ENCODE results near the gene SENP8. TPM values are rescaled to one million over a fixed set of nuclear protein-coding genes. Genes with fewer than 3 reads are reported as not detected.
A peak's percentile ranks its signal among the peaks of the same experiment; 100 is the strongest.

SENP8 gene
- polyA plus RNA-seq, 4 donors: 6.4 to 7.6 (median 6.9) TPM

DNA sequence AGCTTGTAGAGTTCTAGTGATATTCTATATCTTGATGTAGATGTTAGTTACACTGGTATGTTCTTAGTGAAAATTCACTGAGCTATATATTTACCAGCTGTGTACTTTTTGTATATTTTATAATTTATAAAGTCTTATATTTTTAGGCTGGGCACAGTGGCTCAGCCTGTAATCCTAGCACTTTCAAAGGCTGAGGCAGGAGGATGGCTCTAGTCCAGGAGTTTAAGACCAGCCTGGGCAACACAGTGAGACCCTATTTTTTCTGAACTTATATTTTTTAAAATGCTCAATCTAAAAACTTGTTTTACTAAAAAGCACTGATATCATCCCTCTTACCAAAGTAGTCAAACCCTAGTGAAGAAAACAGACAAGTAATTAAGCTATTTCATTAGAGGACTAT, 5.4 kb upstream of the SENP8 start:
- no peak for DNase-seq (ENCODE audit: low read depth in 4 of 4, low spot score in 2 of 4)

- no peak for DNase-seq (ENCODE audit: low read depth in 4 of 4, low spot score in 2 of 4)
Measured at GRCh38 chr15:72113347-72114031, 4.7 kb upstream of the SENP8 start.

GRCh38 chr15:72116731-72117485, 1.3 kb upstream of the SENP8 start:
- DNase-seq (ENCODE audit: low read depth in 4 of 4, low spot score in 2 of 4): peak in 2 of 4 donors; percentile 36 to 49

GRCh38 chr15:72117486-72118016, 652 bp upstream of the SENP8 start:
- peak; percentile 58 to 76 (median 61) for DNase-seq (ENCODE audit: low read depth in 4 of 4, low spot score in 2 of 4)

- no peak for DNase-seq (ENCODE audit: low read depth in 4 of 4, low spot score in 2 of 4)
Measured at GRCh38 chr15:72124218-72124617, 6.0 kb downstream of the SENP8 start.

GRCh38 chr15:72127724-72128322, 9.6 kb downstream of the SENP8 start:
- DNase-seq (ENCODE audit: low read depth in 4 of 4, low spot score in 2 of 4): no peak

DNA sequence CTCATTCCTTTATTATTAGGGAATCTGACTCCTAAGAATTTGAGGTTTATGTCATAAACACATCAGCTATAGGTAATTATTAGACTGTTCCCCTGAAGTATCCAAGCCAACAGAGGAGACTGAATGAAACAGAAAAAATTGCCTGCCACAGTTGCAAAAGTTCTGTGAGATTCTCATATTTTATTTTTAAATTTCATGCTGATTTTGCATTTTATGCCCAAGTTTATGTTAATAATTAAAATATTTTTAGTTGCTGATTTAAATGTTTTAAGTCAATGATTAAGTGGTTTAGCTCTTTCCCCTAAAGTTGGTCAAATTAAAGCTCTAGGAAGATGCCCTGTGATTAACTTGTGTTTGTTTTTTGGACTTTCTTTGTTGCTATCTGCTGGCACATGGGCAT, 10.2 kb downstream of the SENP8 start:
- DNase-seq (ENCODE audit: low read depth in 4 of 4, low spot score in 2 of 4): no peak

DNA sequence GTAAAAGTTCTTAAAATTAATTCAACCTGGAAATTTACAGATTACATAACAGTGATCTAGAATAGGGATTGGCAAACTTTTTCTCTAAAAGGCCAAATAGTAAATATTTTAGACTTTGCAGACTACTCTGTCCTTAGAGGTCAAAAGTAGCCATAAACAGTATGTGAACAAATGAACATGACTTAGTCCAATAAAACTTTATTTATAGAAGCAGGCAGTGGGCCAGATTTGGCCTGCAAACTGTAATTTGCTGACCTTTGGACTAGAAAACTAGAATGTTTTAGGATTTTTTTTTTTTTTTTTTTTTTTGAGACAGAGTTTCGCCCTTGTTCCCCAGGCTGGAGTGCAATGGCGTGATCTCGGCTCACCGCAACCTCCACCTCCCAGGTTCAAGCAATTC, 12.1 kb downstream of the SENP8 start:
- DNase-seq (ENCODE audit: low read depth in 4 of 4, low spot score in 2 of 4): no peak

- DNase-seq (ENCODE audit: low read depth in 4 of 4, low spot score in 2 of 4): no peak
Measured at GRCh38 chr15:72131922-72132321, 13.7 kb downstream of the SENP8 start.

GRCh38 chr15:72133211-72133610, 15.0 kb downstream of the SENP8 start:
- no peak for DNase-seq (ENCODE audit: low read depth in 4 of 4, low spot score in 2 of 4)

DNA sequence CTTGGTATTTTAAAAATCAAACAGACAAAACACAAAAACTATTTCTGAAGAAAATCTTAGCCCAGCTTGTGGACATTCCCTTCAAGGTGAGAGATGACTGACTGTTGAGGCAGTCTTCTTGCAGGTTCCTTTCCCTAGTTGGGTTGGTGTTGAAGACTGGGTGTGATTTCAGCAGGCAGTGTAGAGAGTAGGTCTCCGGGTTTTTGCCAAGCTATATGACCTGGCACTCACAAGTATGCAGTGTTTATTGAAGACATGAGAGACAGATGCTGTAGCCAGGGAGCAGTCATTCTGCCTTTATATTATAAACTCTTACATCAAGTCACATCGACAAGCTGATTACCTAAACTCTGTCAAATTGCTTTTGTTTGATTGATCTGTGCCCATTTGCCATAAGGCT, 17.5 kb downstream of the SENP8 start:
- DNase-seq (ENCODE audit: low read depth in 4 of 4, low spot score in 2 of 4): no peak

GRCh38 chr15:72136170-72137051, 18.2 kb downstream of the SENP8 start:
- DNase-seq (ENCODE audit: low read depth in 4 of 4, low spot score in 2 of 4): no peak

DNA sequence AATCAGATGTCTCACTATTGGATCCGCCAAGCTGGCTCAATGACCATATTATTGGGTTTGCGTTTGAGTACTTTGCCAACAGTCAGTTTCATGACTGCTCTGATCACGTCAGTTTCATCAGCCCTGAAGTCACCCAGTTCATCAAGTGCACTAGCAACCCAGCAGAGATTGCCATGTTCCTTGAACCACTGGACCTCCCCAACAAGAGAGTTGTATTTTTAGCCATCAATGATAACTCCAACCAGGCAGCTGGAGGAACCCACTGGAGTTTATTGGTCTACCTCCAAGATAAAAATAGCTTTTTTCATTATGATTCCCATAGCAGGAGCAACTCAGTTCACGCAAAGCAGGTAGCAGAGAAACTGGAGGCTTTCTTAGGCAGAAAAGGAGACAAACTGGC, 21.5 kb downstream of the SENP8 start:
- no peak for DNase-seq (ENCODE audit: low read depth in 4 of 4, low spot score in 2 of 4)

DNA sequence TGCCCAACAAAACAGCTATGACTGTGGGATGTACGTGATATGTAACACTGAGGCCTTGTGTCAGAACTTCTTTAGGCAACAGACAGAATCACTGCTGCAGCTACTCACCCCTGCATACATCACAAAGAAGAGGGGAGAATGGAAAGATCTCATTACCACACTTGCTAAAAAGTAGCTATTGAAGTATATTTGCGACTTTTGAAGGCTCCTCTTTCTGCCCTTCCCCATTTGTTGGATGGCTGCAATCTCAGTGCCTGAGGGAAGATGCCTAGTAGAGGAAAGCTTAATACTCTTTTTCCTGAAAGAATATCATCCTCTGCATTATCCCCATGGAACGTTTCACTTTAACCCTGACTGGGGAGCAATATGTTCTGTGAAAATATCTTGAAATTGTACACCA, 21.9 kb downstream of the SENP8 start:
- no peak for DNase-seq (ENCODE audit: low read depth in 4 of 4, low spot score in 2 of 4)

DNA sequence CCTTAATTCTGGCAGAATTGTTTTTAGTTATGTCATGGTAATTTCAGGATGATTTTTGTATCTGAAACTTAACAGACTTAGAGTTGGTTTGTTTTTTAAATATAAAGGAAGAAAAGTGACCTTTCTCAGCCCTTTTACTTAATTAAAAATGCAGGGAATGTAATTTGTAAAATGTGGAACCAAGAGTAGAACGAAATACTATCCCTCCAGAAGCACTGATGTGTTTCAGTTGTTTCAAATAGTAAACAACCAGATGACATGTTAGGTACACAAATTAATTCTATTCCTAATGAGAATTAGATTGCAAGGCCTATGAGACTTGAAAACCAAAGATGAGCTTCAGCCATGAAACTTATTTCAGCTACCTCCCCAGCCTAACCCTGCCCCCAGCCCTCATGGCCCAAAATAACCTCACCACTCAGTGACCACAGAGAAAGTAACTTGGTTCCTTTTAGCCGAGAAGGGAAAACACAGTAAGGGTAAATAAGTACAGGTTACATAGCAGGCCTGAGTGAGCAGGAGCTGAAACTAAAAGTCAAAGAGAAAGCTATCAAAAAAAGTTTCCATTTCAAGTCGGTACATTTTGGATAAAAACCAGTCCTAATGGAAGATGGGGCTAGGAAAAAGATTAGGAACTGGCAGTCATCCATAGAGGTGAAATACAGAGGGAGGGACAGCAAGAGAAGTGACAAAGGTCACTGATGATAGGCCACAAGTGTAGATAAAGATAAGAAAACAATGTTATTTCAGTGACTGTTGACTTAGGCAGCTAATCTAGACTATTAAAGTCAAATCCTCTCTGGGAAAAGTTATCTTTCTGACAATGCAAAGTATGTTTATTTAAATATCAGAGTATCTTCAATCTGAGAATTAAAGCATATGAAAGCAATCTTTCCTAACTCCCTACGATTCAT, 23.2 kb downstream of the SENP8 start:
- no peak for DNase-seq (ENCODE audit: low read depth in 4 of 4, low spot score in 2 of 4)

DNA sequence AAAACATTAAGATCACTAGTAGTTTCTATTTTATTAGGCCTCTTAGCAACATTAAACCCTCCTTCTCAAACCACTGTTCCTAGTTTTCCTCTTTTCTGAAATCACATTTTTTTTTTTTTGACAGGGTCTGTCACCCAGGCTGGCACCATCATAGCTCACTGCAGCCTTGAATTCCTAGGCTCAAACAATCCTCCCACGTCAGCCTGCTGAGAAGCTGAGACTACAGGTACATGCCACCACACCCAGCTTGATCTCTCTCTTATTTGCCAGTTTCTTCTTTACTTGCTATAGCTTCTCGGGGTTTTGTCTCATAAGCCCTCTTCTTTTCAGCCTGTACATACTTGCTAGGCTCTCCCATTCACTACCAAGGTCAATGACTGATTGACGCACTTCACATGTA, 28.0 kb downstream of the SENP8 start:
- no peak for DNase-seq (ENCODE audit: low read depth in 4 of 4, low spot score in 2 of 4)

DNA sequence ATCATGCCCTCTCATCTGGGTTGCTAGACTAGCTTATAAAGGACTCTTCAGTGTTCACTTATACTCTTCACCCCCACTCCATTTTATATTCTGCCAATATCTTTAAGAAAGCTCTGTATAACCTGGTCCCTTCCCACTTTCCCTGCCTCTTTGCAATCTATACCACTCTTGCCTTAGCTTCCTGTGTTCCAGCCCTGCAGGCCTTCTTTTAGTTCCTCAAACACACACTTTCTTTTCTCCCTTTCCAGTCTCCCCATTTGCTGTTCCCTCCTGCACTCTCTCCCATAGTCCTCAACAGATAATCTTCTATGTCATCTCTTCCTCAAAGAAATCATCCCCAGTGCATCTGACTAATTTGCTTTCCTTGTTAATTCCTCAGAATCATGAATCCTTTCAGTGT, 28.7 kb downstream of the SENP8 start:
- no peak for DNase-seq (ENCODE audit: low read depth in 4 of 4, low spot score in 2 of 4)

GRCh38 chr15:72147418-72147817, 29.2 kb downstream of the SENP8 start:
- no peak for DNase-seq (ENCODE audit: low read depth in 4 of 4, low spot score in 2 of 4)

DNA sequence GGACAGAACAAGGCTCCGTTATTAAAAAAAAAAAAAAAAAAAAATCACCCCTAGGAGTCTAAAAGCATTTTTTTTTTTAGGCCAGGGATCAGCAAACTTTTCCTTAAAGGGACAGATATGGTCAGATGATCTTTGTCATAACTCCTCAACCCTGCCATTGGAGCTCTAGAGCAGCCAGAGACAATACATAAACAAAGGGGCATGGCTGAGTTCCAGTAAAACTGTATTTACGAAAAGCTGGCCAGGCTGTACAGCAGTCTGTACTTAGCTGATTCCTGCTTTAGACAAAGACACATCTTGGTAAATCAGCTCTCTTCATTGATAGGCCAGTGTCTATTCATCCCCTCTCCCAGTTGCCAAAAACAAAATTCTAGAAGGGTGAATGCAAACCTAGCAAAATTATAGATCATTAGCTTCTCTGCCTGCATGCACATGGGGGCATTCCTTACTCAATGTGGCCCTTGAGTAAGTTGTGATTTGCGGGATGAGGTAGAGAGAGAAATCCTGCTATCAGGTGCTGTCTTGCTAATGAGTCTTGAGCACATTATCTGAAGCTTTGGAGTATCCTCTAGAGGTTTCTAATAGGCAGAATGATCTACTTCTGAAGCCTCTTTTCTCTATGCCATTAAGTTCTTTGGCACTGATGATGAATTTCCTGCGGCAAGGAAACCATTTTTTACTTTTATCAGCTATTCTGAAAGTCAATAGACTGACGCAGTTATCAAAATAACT, 35.2 kb downstream of the SENP8 start:
- no peak for DNase-seq (ENCODE audit: low read depth in 4 of 4, low spot score in 2 of 4)

Measured in left renal cortex interstitium (tissue), 4 donors.